Sciatic nerve (tissue), 2 donors: ENCODE data around the gene ATP1A2. TPM values are rescaled to one million over a fixed set of nuclear protein-coding genes. Genes with fewer than 3 reads are reported as not detected.

ENCODE experiments used
- ATAC-seq: fragments of 200-7000 bp; cut with Tn5 transposase; one replicate; pipeline ENCODE4 v1.9.1; 2020; ENCODE audit warnings: mild to moderate bottlenecking, moderate library complexity
- DNase-seq: peaks from one replicate; pipeline ENCODE4 v3.0.0-alpha.2; 2020; ENCODE audit warnings: low spot score
- intact Hi-C: fragments of 100-400 bp; cut with DNase I; formaldehyde crosslinking; loops from one replicate; pipeline ENCODE4 v1.14.2; 2022
- total RNA-seq: library from RNA; stranded (reverse); fragmentation: NEBNext Ultra II Directional; extraction: Animal tissue kit (Norgen Biotek cat#: 25700); gene quantifications from one replicate; pipeline ENCODE4 v1.2.1, GENCODE V29; 2021
- donor health status: DM: no; HTN: no; CAD: no.
- donor health status: DM: no; HTN: no; CAD: no.

Gene ATP1A2
- total RNA-seq, 1 donor from 2014 or later = 136 TPM

GRCh38 chr1:160159846-160160245, 44.3 kb downstream of the ATP1A2 start:
- DNase-seq (no peak), ATAC-seq (no peak)
- intact Hi-C loops = no loop called here

DNA sequence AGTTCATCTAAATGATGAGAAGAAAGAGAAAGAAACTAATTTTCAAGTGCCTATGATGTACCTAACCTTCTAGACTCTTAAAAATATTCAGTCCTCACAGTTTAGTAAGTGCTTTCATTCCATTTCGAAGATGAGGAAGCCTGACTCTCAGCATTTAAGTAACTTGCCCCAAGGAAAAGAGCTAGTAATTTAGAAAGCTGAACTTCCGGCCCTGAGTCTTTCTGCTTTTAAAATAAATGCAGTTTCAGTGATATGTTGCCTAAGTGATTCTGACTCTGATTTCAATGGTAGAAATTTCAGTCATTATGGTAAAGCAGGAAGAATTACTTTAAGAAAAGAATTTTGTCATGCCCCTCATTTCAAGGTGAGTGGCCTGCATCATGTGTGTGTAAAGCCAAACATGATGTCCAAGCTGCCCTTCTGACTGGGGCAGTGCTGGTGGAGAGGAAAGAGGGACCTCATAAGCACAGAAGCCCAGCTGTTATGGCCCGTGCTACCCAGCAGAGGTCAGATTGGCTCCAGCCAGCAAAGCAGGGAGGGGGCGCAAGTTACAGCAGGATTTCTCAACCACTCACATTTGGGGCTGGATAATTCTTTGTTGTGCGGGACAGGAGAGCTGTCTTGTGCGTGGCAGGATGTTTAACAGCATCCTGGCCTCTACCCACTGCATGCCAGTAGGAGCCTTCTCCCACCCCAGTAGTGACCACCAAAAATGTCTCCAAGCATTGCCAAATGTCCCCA, 46.6 kb downstream of the ATP1A2 start:
- intact Hi-C loops = no loop called here
- ATAC-seq = peak; percentile 79

DNA sequence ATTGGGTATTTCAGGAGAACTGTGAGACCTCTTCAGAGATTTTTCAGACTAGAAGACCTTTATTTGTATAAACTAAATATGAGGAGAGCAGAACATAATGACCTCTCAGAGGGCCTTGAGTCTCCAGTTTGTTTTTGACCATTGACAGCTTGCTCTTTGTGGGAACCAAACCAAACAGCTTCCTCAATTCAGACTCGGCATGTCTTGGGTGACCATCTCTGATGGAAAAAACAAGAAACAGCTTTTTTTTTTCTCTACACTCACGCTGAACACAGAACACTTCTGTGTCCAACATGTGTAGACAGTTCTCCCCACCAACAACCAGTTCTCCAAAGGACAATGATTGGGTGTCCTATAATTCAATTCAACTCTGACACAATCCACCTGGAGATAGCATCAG, 47.4 kb downstream of the ATP1A2 start:
- intact Hi-C loops = no loop called here
- ATAC-seq (no peak), DNase-seq (no peak)

More for the DNA sequence above, 46.6 kb downstream of the ATP1A2 start:
- no peak for DNase-seq

DNA sequence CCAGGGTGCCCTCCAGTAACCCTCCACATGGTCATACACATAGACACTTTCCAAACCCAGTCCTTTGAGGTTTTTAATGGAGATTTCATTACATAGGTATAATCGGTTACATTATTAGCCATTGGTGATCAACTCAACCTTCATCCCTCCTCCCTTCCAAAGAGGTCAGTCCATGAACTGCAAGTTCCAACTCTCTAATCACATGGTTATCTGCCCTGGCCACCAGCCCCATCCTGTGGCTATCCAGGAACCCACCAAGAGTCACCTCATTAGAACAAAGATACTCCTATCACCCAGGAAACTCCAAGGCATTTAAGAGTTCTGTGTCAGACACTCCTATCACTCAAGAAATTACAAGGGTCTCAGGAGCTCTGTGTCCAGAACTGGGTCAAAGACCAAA, 48.1 kb downstream of the ATP1A2 start:
- intact Hi-C loops = no loop called here
- DNase-seq = no peak
- peak; percentile 33 for ATAC-seq

DNA sequence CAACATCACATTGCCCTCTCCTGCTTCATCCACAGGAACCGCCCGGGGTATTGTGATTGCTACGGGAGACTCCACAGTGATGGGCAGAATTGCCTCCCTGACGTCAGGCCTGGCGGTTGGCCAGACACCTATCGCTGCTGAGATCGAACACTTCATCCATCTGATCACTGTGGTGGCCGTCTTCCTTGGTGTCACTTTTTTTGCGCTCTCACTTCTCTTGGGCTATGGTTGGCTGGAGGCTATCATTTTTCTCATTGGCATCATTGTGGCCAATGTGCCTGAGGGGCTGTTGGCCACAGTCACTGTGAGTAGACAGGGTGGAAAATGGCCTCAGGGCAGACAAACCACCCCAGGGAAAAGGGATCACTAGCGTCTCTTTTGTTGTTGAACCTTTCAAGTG, 48.6 kb downstream of the ATP1A2 start:
- no peak for DNase-seq
- no peak for ATAC-seq
- intact Hi-C loops = no loop called here

DNA sequence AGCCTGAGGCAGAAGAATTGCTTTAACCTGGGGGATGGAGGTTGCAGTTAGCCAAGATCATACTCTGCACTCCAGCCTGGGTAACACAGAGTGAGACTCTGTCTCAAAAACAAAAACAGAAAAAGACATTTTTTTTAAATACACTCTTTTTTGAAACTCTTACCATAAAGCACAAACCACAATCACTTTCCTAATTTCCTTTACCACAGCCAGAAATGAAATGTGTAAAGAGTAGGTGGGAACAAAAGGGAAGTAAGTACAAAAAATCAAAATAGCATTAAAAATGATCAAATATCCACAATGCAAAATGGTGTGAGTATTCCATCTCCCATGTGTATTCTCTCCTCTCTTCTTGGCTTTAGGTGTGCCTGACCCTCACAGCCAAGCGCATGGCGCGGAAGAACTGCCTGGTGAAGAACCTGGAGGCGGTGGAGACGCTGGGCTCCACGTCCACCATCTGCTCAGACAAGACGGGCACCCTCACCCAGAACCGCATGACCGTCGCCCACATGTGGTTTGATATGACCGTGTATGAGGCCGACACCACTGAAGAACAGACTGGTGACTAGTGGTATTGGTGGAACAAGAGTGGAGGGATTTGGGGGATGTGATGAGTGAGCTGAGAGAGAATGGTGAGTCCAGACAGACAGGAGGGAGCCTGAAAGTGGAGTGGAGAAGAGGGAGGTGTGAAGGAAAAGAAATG, 50.8 kb downstream of the ATP1A2 start:
- DNase-seq = no peak
- intact Hi-C loops = no loop called here
- no peak for ATAC-seq

DNA sequence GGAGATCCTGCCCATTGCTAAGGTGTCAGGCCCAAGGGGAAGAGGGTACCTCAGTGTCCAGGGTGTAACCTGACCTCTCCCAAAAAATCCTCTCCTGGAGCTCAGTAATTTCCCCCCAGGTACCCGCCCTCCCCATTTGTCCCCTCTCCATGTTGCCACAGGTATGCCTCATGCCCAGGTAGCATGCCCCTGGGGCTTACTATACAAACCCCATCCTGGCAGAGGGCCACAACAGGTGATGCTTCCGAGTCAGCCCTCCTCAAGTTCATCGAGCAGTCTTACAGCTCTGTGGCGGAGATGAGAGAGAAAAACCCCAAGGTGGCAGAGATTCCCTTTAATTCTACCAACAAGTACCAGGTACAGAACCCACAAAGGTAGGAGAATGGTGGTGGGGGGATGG, 51.5 kb downstream of the ATP1A2 start:
- ATAC-seq (no peak), DNase-seq (no peak)
- intact Hi-C loops = no loop called here

DNA sequence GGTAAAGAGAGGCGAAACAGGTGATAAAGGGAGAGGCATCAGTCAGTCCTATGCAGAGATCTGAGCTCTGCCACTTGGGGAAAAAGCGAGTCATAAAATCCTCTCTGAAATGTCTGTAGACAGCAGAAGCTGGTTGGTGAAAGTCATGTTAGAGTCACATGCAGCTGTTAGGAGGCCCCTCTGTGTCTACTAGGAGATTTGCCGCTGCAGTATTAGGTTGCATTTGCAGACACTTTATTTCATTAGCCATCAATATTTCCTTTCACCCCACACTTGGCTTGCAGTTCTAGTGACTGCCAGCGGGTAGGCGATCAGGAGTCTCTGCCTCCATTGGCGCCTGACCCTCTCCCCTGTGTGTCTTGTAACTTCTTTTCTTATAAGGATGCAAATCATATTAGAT, 52.0 kb downstream of the ATP1A2 start:
- intact Hi-C loops = no loop called here
- ATAC-seq = no peak
- no peak for DNase-seq

DNA sequence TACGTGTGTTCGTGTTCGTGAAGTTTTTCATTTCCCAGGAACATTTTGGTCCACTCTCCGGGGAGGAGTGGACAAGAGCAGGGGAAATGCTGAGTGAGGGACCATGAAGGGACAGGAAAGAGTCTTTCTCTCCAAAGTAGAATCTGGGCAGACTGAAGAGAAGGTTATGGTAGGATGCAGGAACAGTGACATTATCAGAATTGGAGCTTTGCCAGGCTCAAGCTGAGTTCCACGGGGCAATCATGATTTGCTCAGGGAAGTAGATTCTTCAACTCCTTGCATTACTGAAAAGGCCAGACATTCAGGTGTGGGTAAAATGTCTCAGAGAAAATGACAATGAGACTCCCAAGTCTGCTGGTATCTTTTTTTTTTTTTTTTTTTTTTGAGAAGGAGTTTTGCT, 52.5 kb downstream of the ATP1A2 start:
- intact Hi-C loops = no loop called here
- ATAC-seq (no peak), DNase-seq (no peak)

DNA sequence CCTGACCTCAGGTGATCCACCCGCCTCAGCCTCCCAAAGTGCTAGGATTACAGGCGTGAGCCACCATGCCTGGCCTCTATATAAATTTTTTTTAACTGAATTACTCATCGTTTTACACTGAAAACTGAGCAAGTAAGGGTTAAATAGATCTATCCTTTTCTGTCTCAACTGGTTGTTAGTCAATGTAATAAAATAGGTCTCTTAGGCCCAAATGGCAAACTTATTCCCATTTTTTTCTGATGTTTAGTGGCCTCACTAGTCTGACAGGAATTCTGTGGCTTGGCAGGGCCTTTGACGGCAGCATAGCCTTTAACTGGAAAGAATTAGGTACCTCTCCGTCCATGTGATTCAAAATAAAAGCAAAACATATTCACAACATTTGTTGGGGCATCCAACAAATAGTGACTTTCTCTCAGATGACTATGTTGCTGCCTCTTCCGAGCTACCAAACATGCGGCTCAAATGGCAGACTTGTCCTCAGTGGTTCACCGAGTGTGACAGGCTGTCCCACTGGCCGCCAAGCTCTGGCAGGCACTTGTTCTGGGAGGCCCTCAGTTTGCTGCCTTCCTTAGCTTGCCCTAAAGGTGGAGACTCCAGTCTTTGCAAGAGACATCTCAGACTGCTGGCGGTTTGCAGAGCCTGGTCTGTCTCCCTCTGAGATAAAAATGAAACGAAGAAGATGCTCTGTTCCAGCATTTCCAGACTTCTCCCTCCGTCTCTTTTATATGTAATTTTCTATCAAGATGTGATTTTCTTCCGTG, 53.2 kb downstream of the ATP1A2 start:
- intact Hi-C loops = no loop called here
- ATAC-seq (peak; percentile 77), DNase-seq (no peak)

- ATAC-seq = no peak
- no peak for DNase-seq
- intact Hi-C loops = no loop called here
Observed at GRCh38 chr1:160169553-160170399, 54.2 kb downstream of the ATP1A2 start.

DNA sequence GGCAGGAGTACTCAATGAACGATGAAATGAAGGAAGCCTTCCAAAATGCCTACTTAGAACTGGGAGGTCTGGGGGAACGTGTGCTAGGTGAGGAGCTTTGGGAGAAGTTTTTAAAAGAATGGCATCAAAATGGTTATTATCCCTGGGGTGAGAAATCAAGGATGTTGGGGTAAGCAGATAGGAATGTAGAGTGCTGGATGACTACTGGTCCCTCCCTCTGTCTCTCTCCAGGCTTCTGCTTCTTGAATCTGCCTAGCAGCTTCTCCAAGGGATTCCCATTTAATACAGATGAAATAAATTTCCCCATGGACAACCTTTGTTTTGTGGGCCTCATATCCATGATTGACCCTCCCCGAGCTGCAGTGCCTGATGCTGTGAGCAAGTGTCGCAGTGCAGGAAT, 55.8 kb downstream of the ATP1A2 start:
- intact Hi-C loops = no loop called here
- DNase-seq (no peak), ATAC-seq (no peak)

- intact Hi-C loops = no loop called here
- ATAC-seq (no peak), DNase-seq (no peak)
Observed at GRCh38 chr1:160171980-160172379, 56.4 kb downstream of the ATP1A2 start.

- no peak for ATAC-seq
- intact Hi-C loops = no loop called here
Observed at GRCh38 chr1:160177231-160177630, 61.7 kb downstream of the ATP1A2 start.

DNA sequence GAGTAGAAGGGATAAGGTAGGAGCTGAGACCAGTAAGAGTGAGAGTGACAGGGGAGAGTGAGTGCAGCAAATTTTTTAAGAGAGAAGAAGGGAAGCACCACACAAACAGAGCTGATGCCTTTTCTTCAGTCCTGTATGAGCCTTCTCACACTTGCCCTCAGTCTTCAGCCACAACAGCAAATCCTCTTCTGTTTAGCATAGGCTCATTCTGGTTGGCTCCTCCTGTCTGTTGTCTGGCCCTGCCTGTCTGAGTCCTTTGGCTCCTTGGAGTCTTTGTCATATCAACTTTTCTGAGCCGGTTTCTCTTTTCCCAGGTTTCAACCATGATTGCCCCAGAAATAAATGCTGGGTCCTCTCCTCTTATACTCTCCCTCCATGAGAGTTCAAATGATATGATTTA, 62.1 kb downstream of the ATP1A2 start:
- ATAC-seq (no peak), DNase-seq (no peak)
- intact Hi-C loops = no loop called here

More at GRCh38 chr1:160177231-160177630, 61.7 kb downstream of the ATP1A2 start:
- DNase-seq = no peak

GRCh38 chr1:160178731-160179130, 63.2 kb downstream of the ATP1A2 start:
- ATAC-seq (no peak), DNase-seq (no peak)
- intact Hi-C loops = no loop called here

GRCh38 chr1:160179336-160179735, 63.8 kb downstream of the ATP1A2 start:
- intact Hi-C loops = no loop called here
- DNase-seq (no peak), ATAC-seq (no peak)

- intact Hi-C loops = no loop called here
- DNase-seq = no peak
- ATAC-seq = no peak
Observed at GRCh38 chr1:160186246-160186645, 70.7 kb downstream of the ATP1A2 start.

DNA sequence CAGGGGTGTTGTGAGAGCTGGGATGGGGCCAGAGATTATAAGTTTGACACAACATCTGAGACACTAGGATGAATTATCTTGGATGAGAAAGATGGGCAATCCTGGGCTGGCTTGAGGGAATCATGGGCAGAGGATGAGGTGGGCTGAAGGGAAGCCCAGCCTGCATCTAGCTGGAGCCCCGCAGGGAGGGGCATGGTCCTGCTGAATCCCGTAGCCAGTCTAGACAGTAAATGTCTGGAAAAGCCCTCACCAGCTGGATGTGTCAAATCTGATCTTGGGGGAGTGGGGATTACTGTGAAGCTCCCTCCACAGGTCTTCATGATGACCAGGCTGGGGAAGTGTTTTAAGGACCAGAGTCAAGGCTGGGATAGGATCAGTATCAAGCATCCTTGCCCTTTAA, 71.2 kb downstream of the ATP1A2 start:
- no peak for ATAC-seq
- intact Hi-C loops = no loop called here

More for the DNA sequence above, 71.2 kb downstream of the ATP1A2 start:
- no peak for DNase-seq
